Gastroesophageal sphincter (tissue), 3 donors: Measurements from ENCODE around the gene MPP2.

Experiments used
- EP300 ChIP-seq: sonication (generic); formaldehyde crosslinking; IDR thresholded peaks from one replicate; pipeline ENCODE4 v1.6.1; 2017; ENCODE audit warnings: antibody characterized with exemption, mild to moderate bottlenecking
- POLR2A ChIP-seq, 2 donors: fragments of 450-650 bp; IDR thresholded peaks; one replicate each; pipeline ENCODE4 v1.6.1; 2017; ENCODE audit warnings: antibody characterized with exemption in 2 of 2, mild to moderate bottlenecking in 2 of 2, moderate library complexity in 1 of 2
- TF ChIP-seq, protein P1 (sequence below), 4 experiments: fragments of 200-600 bp in 2 of 4; fragments of 450-650 bp in 2 of 4; sonication (generic) in 1 of 4; IDR thresholded peaks; one replicate each; pipeline ENCODE4 v1.5.1; 2017 to 2019; ENCODE audit warnings: antibody characterized with exemption in 4 of 4, mild to moderate bottlenecking in 2 of 4, moderate library complexity in 2 of 4

DNA sequence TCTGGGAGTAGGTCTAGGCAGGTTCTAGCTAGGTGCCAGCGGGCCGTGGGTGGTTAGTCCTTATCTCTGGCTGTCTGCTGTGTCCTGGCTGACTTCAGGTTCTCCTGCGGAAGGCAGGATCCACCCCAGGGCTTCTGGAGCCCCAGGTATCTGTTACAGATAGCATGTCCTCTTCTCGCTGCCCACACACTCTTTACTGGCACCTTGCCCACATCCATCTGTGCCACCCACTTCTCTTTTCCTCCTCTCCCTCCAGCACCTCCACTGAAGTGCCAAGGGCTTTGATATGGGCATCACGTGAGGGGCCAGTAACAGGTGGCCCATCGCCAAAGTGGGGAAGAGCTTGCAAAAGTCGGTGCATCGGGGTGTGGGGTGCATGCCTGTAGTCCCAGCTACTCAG lies 4.6 kb upstream of the MPP2 start:
- TF ChIP-seq EP300 = no peak
- TF ChIP-seq, protein P1, sequence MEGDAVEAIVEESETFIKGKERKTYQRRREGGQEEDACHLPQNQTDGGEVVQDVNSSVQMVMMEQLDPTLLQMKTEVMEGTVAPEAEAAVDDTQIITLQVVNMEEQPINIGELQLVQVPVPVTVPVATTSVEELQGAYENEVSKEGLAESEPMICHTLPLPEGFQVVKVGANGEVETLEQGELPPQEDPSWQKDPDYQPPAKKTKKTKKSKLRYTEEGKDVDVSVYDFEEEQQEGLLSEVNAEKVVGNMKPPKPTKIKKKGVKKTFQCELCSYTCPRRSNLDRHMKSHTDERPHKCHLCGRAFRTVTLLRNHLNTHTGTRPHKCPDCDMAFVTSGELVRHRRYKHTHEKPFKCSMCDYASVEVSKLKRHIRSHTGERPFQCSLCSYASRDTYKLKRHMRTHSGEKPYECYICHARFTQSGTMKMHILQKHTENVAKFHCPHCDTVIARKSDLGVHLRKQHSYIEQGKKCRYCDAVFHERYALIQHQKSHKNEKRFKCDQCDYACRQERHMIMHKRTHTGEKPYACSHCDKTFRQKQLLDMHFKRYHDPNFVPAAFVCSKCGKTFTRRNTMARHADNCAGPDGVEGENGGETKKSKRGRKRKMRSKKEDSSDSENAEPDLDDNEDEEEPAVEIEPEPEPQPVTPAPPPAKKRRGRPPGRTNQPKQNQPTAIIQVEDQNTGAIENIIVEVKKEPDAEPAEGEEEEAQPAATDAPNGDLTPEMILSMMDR (IDR thresholded peaks at IDR 0.05) = no peak
- no peak for TF ChIP-seq POLR2A (IDR thresholded peaks at IDR 0.05)
